Common myeloid progenitor, CD34-positive (primary cell): Measurements from ENCODE around the gene SLC25A43.
A peak's percentile ranks its signal among the peaks of the same experiment; 100 is the strongest.

ENCODE experiments used
- CTCF ChIA-PET: fragments of 350-600 bp; sonication (Branson Sonifier 250); formaldehyde crosslinking; loops from one replicate; lab custom pipeline; 2021; ENCODE audit warnings: antibody characterized with exemption; lab: Charles Lee
- POLR2A ChIA-PET: fragments of 350-600 bp; sonication (Branson Sonifier 250); formaldehyde crosslinking; loops from one replicate; lab custom pipeline; 2021; ENCODE audit warnings: antibody characterized with exemption; lab: Charles Lee
- DNase-seq, 3 donors: peaks; one replicate each; pipeline versions ENCODE4 v3.0.0 to v3.0.0-alpha.2; 2013
- H3K27ac ChIP-seq, 2 experiments: 1 replicate in 1 of 2; 2 replicates in 1 of 2; pipeline ENCODE4 v1.7.0; 2013; ENCODE audit warnings: inconsistent platforms in 2 of 2, low read length in 2 of 2, mild to moderate bottlenecking in 2 of 2, low read depth in 1 of 2, moderate library complexity in 1 of 2; ENCODE audit not compliant: severe bottlenecking in 2 of 2, insufficient read depth in 1 of 2, poor library complexity in 1 of 2
- H3K27me3 ChIP-seq, 5 experiments: replicated peaks in 2 of 5; 1 replicate in 3 of 5; 2 replicates in 2 of 5; pipeline versions ENCODE4 v1.6.1 to v1.7.0; 2013; ENCODE audit warnings: low read length in 4 of 5, mild to moderate bottlenecking in 2 of 5, moderate library complexity in 2 of 5, inconsistent platforms in 1 of 5; ENCODE audit not compliant: insufficient read depth in 5 of 5, control insufficient read depth in 4 of 5
- H3K36me3 ChIP-seq, 4 experiments: 1 replicate in 2 of 4; 2 replicates in 2 of 4; pipeline versions ENCODE4 v1.6.1 to v1.7.0; 2013; ENCODE audit warnings: low read length in 3 of 4, control low read depth in 1 of 4, mild to moderate bottlenecking in 1 of 4; ENCODE audit not compliant: control insufficient read depth in 4 of 4, insufficient read depth in 4 of 4
- H3K4me1 ChIP-seq, 4 experiments: 1 replicate in 3 of 4; 2 replicates in 1 of 4; pipeline versions ENCODE4 v1.6.1 to v1.7.1; 2013; ENCODE audit warnings: low read length in 3 of 4, mild to moderate bottlenecking in 3 of 4, control low read depth in 1 of 4, inconsistent platforms in 1 of 4, moderate library complexity in 1 of 4; ENCODE audit not compliant: control insufficient read depth in 4 of 4, insufficient read depth in 4 of 4; ENCODE audit errors: control extremely low read depth in 1 of 4
- H3K4me3 ChIP-seq, 7 experiments: 1 replicate in 4 of 7; 2 replicates in 3 of 7; pipeline versions ENCODE4 v1.5.1 to v1.7.0; 2013; ENCODE audit warnings: mild to moderate bottlenecking in 7 of 7, low read length in 6 of 7, moderate library complexity in 6 of 7, inconsistent platforms in 2 of 7, low read depth in 2 of 7, control low read depth in 1 of 7; ENCODE audit not compliant: insufficient read depth in 4 of 7, control insufficient read depth in 1 of 7; ENCODE audit errors: extremely low read depth in 1 of 7
- H3K9me3 ChIP-seq, 5 experiments: 1 replicate in 4 of 5; 2 replicates in 1 of 5; pipeline versions ENCODE4 v1.6.1 to v1.7.1; 2013; ENCODE audit warnings: low read length in 4 of 5, mild to moderate bottlenecking in 2 of 5, inconsistent platforms in 1 of 5, low read depth in 1 of 5, moderate library complexity in 1 of 5; ENCODE audit not compliant: control insufficient read depth in 4 of 5, insufficient read depth in 2 of 5; ENCODE audit errors: control extremely low read depth in 1 of 5
- WGBS: methylation state at CpG from one replicate; pipeline ENCODE4 v1.1.5; 2013; ENCODE audit not compliant: insufficient coverage; 5-methylcytosine and 5-hydroxymethylcytosine counted together

The SLC25A43 gene

GRCh38 chrX:119469313-119469635, 70.1 kb downstream of the SLC25A43 start:
- Histone ChIP-seq H3K4me1 (peaks cover 0 to 13% (median 7%) of the 10 kb centered on the region in 4 experiments), H3K4me3 (peak overlapping the region; percentile 71 to 87 (median 78)), H3K27ac (peak overlapping the region in 1 of 2 experiments; percentile 86), H3K36me3 (peaks cover 0 to 17% (median 7%) of the 10 kb centered on the region in 4 experiments), H3K9me3 (peaks cover 0 to 2% (median 0%) of the 10 kb centered on the region in 5 experiments), H3K27me3 (no peaks in the 10 kb centered on the region)
- ChIA-PET CTCF (interaction anchor here (1.0 to 3.0 kb wide), 5 partner anchors 9 to 49 kb away, joined by 3 to 22 read pairs (median 6); no protein-coding TSS in a partner anchor), POLR2A (no interaction called here)
- no peak for DNase-seq
- WGBS, result 55% methylated on average over 3 of the region's 8 CpGs

- WGBS, result 87% methylated on average over 19 of the region's 23 CpGs
- ChIA-PET POLR2A (no interaction called here), CTCF (no interaction called here)
Measured at GRCh38 chrX:119474615-119475388, 75.7 kb downstream of the SLC25A43 start.

GRCh38 chrX:119475389-119476101, 76.4 kb downstream of the SLC25A43 start:
- ChIA-PET CTCF (interaction anchor here (0.6 to 0.9 kb wide), 2 partner anchors 12 to 37 kb away, joined by 3 read pairs; no protein-coding TSS in a partner anchor), POLR2A (no interaction called here)
- Histone ChIP-seq H3K36me3 (peaks cover 0 to 9% (median 2%) of the 10 kb centered on the region in 4 experiments), H3K4me1 (no peaks in the 10 kb centered on the region), H3K27ac (no peak overlapping the region), H3K4me3 (no peak overlapping the region), H3K27me3 (peaks cover 0 to 2% (median 0%) of the 10 kb centered on the region in 5 experiments), H3K9me3 (no peaks in the 10 kb centered on the region)
- no peak for DNase-seq
- 88% methylated on average over 4 of the region's 11 CpGs for WGBS

More at GRCh38 chrX:119474615-119475388, 75.7 kb downstream of the SLC25A43 start:
- H3K27ac ChIP-seq, result no peak overlapping the region
- no peak for DNase-seq
- H3K9me3 ChIP-seq, result no peaks in the 10 kb centered on the region
- peaks cover 0 to 1% (median under 1%) of the 10 kb centered on the region in 4 experiments for H3K4me1 ChIP-seq
- H3K4me3 ChIP-seq, result no peak overlapping the region
- H3K27me3 ChIP-seq, result peaks cover 0 to 2% (median 0%) of the 10 kb centered on the region in 5 experiments
- H3K36me3 ChIP-seq, result peaks cover 0 to 15% (median 6%) of the 10 kb centered on the region in 4 experiments

- peaks cover 0 to 4% (median 0%) of the 10 kb centered on the region in 5 experiments for H3K27me3 ChIP-seq
- 77% methylated on average over 2 of the region's 3 CpGs for WGBS
Measured at GRCh38 chrX:119477812-119478232, 78.7 kb downstream of the SLC25A43 start.

DNA sequence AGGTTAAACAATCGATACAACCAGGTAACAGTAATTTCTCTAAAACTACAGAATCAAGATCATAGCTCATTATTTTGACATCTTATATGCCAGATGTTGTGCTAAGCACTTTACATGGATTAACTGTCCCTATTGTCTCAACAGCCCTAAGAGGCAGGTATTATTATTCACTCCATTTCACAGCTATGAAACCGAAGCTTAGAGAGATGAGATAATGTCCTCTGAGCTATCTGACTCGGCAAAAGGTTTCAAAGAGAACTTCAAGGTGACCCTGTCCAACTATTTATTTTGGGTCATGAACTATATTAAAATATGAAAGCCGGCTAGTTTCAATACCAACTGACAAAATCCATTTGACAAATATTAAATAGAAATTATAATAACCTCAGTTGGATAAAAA, 79.4 kb downstream of the SLC25A43 start:
- POLR2A ChIA-PET, result no interaction called here
- 100% methylated on average over 1 of the region's 4 CpGs for WGBS

More at GRCh38 chrX:119477812-119478232, 78.7 kb downstream of the SLC25A43 start:
- peaks cover 0 to 4% (median 1%) of the 10 kb centered on the region in 4 experiments for H3K4me1 ChIP-seq
- H3K4me3 ChIP-seq, result no peak overlapping the region
- CTCF ChIA-PET, result interaction anchor here (1.2 to 2.7 kb wide), 6 partner anchors 9 to 292 kb away, joined by 3 to 16 read pairs (median 6); partner anchors contain the start of gene SLC25A5
- POLR2A ChIA-PET, result no interaction called here
- H3K9me3 ChIP-seq, result no peaks in the 10 kb centered on the region
- no peaks in the 10 kb centered on the region for H3K36me3 ChIP-seq
- DNase-seq, result no peak
- H3K27ac ChIP-seq, result no peak overlapping the region

GRCh38 chrX:119479845-119480244, 80.7 kb downstream of the SLC25A43 start:
- WGBS, result 75% methylated on average over 2 of the region's 2 CpGs
- no peak overlapping the region for H3K4me3 ChIP-seq
- peaks cover 0 to 8% (median 0%) of the 10 kb centered on the region in 5 experiments for H3K27me3 ChIP-seq
- POLR2A ChIA-PET, result no interaction called here
- DNase-seq, result no peak
- H3K27ac ChIP-seq, result no peak overlapping the region
- no peaks in the 10 kb centered on the region for H3K9me3 ChIP-seq
- CTCF ChIA-PET, result interaction anchor here (1.7 to 2.7 kb wide), 3 partner anchors 10 to 16 kb away, joined by 3 to 16 read pairs (median 4); partner anchors contain the start of gene SLC25A5
- no peaks in the 10 kb centered on the region for H3K36me3 ChIP-seq
- peaks cover 0 to 4% (median 1%) of the 10 kb centered on the region in 4 experiments for H3K4me1 ChIP-seq

More for the DNA sequence above, 79.4 kb downstream of the SLC25A43 start:
- H3K9me3 ChIP-seq, result no peaks in the 10 kb centered on the region
- H3K36me3 ChIP-seq, result no peaks in the 10 kb centered on the region
- H3K27ac ChIP-seq, result no peak overlapping the region
- H3K27me3 ChIP-seq, result peaks cover 0 to 8% (median 0%) of the 10 kb centered on the region in 5 experiments
- CTCF ChIA-PET, result interaction anchor here (0.5 to 2.7 kb wide), 8 partner anchors 8 to 291 kb away, joined by 3 to 16 read pairs (median 5); partner anchors contain the start of gene SLC25A5
- H3K4me1 ChIP-seq, result peaks cover 0 to 4% (median 1%) of the 10 kb centered on the region in 4 experiments
- no peak overlapping the region for H3K4me3 ChIP-seq
- no peak for DNase-seq
